ENCODE data around the gene WDR45. TPM values are rescaled to one million over a fixed set of nuclear protein-coding genes. Genes with fewer than 3 reads are reported as not detected.

WDR45 gene
- total and polyA plus RNA-seq, 2 of the 13 experiments (the other 11 are each of a cell fraction or from before 2014, with no cell fraction given), result 16.4 to 65.5 TPM

- TF ChIP-seq DRAP1 (CRISPR knock-in tag; IDR thresholded peaks at IDR 0.05) (no peak), KLF6 (CRISPR knock-in tag; IDR thresholded peaks at IDR 0.05) (no peak), CCAR2 (optimal IDR thresholded peaks at IDR 0.05; ENCODE audit: low read depth, low read length) (no peak), ZNF296 (CRISPR knock-in tag; conservative IDR thresholded peaks at IDR 0.05) (no peak), SOX6 (IDR thresholded peaks at IDR 0.05) (no peak), SOX6 (CRISPR knock-in tag; IDR thresholded peaks at IDR 0.05) (no peak), WIZ (CRISPR knock-in tag; IDR thresholded peaks at IDR 0.05) (no peak), KIAA2018 (CRISPR knock-in tag; IDR thresholded peaks at IDR 0.05; ENCODE audit: borderline replicate concordance) (no peak), CBX1 (IDR thresholded peaks at IDR 0.05; ENCODE audit: low read depth) (no peak), ZNF160 (CRISPR knock-in tag; IDR thresholded peaks at IDR 0.05) (no peak), ZNF451 (CRISPR knock-in tag; IDR thresholded peaks at IDR 0.05) (0 out of 2 replicates have a peak, but pooled peaks have one; percentile 5), ZKSCAN8 (CRISPR knock-in tag; IDR thresholded peaks at IDR 0.05; ENCODE audit: borderline replicate concordance) (no peak), ZNF670 (CRISPR knock-in tag; IDR thresholded peaks at IDR 0.05; ENCODE audit: borderline replicate concordance) (0 out of 2 replicates have a peak, but pooled peaks have one; percentile 11), ZMYM2 (CRISPR knock-in tag; IDR thresholded peaks at IDR 0.05) (no peak), FOSL1 (CRISPR knock-in tag; IDR thresholded peaks at IDR 0.05; ENCODE audit: borderline replicate concordance) (no peak), ELF4 (CRISPR knock-in tag; IDR thresholded peaks at IDR 0.05; ENCODE audit: borderline replicate concordance) (no peak), ZNF646 (CRISPR knock-in tag; IDR thresholded peaks at IDR 0.05) (no peak)
Observed at GRCh38 chrX:49101629-49101984, 21.9 kb upstream of the WDR45 start (continued).
